GM13977 (cell line): ENCODE measurements around the gene ZBTB17.
"Not testable (repeated sequence)": the region's sequence is repeated elsewhere in the genome, so short reads cannot be mapped to it uniquely, and the experiment has no call there.

Experiments
- DNase-seq: peaks from one replicate; pipeline ENCODE4 v3.0.0; 2012; ENCODE audit warnings: low spot score
- CTCF ChIP-seq: IDR thresholded peaks from 2 replicates; pipeline ENCODE4 v1.5.1; 2012; ENCODE audit warnings: mild to moderate bottlenecking, control low read depth; ENCODE audit not compliant: insufficient read depth; ENCODE audit errors: extremely low read depth, missing control alignments
- in situ Hi-C: fragments of 300-500 bp; cut with MboI; formaldehyde crosslinking; loops from one replicate; pipeline ENCODE4 v1.12.0; 2022; ENCODE audit warnings: low sequenced_read_pairs, low pct_unique_long_range_greater_than_20kb, mixed read lengths, inconsistent platforms; ENCODE audit not compliant: unreplicated experiment

The ZBTB17 gene

GRCh38 chr1:15988856-15989736 is 13.2 kb upstream of the ZBTB17 start:
- in situ Hi-C loops, result no loop called here
- TF ChIP-seq CTCF, result no peak
- no peak for DNase-seq

GRCh38 chr1:15985611-15986297 is 9.9 kb upstream of the ZBTB17 start:
- in situ Hi-C loops, result no loop called here
- TF ChIP-seq CTCF, result no peak
- DNase-seq, result no peak

- DNase-seq, result no peak
- in situ Hi-C loops, result no loop called here
- no peak for TF ChIP-seq CTCF
Measured at GRCh38 chr1:15983275-15983674, 7.4 kb upstream of the ZBTB17 start.

GRCh38 chr1:15981679-15982078 is 5.8 kb upstream of the ZBTB17 start:
- DNase-seq, result no peak
- in situ Hi-C loops, result no loop called here

DNA sequence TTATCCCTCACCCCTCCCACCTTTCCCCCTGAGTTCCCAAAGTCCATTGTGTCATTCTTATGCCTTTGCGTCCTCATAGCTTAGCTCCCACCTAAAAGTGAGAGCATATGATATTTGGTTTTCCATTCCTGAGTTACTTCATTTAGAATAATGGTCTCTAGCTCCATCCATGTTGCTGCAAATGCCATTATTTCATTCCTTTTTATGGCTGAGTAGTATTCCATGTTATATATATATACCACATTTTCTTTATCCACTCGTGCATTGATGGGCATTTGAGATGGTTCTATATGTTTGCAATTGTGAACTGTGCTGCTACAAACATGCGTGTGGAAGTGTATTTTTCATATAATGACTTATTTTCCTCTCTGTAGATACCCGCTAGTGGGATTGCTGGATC is 2.0 kb upstream of the ZBTB17 start:
- in situ Hi-C loops, DNase-seq: not testable (repeated sequence)

More at GRCh38 chr1:15981679-15982078, 5.8 kb upstream of the ZBTB17 start:
- TF ChIP-seq CTCF, result no peak

- in situ Hi-C loops, result no loop called here
- TF ChIP-seq CTCF, result peak; percentile 42
- DNase-seq, result peak; percentile 81
Measured at GRCh38 chr1:15975358-15975804, 520 bp downstream of the ZBTB17 start.

GRCh38 chr1:15974855-15975254 is 1.0 kb downstream of the ZBTB17 start:
- TF ChIP-seq CTCF, result no peak
- in situ Hi-C loops, result no loop called here
- peak; percentile 70 for DNase-seq
